GM19351 (cell line): Measurements from ENCODE around the gene ELL2.
"Not testable (repeated sequence)": the region's sequence is repeated elsewhere in the genome, so short reads cannot be mapped to it uniquely, and the experiment has no call there.

Experiments
- ATAC-seq: cut with Tn5 transposase; IDR thresholded peaks from one replicate; pipeline ENCODE4 v1.9.1; 2021; ENCODE audit warnings: mild to moderate bottlenecking, moderate library complexity; ENCODE audit not compliant: unreplicated experiment

ELL2 gene

DNA sequence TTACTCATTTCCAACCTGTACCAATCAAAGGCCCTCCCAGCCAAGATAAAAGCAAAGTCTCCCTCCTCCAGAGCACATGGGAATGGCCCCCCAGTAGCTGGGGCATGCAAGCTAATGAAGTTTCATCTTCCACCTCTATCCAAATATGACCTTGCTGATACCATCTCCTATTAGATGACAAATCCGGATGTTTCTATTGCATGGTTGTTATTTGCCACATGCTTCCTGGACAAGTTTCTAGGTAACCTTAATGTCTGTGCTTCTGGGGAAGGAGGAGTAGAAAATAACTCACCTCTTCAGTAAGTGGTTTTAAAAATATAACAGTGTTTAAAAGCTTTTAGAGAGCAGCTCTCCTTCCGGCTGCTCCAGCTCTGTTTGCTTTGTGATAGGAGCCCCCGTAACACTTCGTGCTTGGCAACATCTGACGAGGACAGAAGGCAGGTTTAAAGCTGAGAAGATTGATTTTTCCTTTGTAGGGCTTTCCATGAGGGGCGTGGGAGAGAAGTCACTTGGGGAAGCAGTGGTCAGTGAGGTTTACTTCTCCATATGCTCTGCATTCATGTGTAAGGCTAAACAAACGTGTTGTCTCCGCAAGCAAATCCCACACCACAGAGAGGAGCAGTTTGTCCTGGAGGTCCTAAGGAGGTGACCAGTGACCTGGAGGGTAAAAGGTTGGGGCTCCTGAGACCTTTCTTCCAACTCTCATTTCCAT, 98.8 kb downstream of the ELL2 start:
- no peak for ATAC-seq

DNA sequence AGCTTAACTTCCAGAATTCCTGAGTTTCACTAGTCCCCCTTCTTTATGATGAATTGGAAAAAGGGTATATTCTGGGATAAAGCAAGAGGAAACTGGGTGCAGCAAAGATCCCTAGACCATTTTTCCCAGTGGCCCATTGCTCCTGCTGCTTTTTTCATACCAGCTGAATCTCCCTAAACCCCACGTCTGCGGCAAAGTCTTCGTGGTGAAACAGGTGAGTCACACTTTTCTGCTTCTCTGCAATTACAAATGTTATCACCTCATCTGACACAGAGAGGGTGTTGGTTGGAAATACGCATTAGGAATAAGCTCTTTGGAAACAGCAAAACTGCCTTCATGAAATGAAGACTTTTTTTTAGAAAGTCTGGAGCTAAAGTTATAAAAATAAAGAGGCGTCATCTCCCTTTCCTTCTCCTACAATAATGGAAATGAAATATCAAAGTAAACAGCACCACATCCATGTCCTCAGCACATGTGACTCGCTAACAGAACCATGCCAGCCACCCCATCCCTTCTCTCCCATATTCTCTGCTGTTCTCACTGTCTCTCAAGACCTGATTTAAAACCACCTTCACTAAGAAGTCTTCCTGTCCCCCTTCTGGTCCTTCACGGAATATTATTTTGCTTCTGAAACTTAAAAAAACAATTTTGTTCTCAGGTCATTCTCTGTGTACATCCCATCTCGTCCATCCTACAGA, 99.6 kb downstream of the ELL2 start:
- no peak for ATAC-seq

DNA sequence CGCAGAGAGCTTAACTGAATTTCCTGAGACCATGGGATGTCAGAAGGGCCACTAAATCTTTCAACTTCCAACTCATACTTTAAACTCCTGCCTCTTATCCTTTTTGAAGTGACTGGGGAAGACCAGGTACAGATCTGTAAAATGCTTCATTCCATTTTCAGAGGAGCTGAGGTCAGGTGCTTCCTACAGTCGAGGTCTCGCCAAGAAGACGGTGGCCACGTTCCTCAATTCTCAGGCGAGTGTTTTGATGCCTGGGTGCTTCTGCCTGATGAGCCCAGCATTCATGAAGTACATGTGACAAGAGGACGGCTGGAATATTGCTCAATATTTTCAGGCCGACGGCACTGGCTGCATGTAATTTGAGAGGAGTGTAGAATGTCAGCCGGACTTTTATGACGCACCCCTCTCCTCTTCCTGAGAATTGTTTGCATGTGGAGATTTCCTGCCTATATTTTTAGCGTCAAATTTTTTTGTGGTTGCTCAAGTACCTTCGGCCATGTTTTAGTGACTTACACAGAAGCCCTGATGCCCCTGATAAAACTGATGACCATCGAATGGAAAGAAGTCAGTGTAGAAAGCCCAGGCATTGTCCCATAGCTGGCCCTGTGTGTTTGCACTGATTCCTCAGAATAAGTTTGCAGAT, 100.3 kb downstream of the ELL2 start:
- no peak for ATAC-seq

DNA sequence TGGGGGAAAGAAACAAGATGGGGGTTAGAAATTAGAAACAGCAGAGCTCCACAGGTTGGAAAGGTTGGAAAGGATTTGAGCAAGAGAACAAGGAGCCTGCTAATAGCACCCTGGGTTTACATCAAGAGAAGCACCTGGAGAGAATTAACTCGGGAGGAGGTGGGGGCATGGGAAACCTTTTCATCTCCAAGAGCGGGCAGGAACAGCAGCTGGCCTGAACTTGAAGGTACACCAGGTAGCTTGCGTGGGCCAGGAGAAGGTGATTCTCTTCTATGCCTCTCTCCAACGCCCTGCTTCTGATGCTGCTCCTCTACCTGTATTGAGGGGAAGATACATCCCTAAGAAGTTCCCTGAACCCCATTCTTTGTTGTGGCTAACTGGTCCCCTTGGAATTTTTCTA, 102.0 kb downstream of the ELL2 start:
- no peak for ATAC-seq

DNA sequence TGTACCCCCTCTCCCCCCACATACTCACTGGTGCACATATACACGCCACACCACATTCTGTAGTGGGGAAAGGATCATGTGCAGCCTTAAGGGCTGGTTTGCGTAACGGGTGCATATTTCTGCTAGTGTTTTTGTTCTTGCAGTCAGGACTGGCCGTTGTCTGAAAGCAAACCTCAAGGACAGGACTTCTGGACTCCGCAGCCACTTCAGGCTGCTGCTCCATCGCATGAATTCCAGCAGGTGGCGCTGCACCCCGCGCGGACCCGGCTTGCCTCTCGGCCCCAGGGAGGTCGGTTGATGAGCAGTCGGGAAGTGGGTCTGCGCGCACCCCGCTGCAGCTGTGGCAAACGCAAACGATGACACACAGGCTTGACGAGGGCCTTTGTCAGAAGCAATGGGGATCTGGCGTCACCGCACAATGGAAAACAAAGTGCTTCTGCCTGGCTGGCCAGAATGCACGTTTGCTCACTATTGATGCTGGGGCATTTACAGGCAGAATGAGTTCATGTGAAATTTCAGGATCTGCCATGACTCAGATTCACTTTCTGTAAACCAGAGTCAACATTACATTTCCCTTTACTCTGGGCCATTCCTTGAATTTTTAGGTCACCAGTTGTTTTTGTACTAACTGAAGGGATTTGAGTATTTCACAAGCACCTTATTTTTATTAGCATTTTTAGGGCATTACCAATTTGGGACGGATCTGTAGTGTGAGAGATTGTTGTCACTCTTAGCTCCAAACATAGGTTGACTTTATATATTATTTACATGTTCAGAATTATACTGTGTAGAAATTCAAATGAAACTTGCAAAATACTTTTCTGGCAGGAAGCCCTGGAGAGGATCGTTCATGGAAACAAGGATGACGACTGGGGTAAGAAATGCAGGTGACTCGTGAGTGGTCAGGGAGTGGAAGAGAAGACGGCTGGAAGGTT, 102.7 kb downstream of the ELL2 start:
- ATAC-seq, result peak; percentile 89

DNA sequence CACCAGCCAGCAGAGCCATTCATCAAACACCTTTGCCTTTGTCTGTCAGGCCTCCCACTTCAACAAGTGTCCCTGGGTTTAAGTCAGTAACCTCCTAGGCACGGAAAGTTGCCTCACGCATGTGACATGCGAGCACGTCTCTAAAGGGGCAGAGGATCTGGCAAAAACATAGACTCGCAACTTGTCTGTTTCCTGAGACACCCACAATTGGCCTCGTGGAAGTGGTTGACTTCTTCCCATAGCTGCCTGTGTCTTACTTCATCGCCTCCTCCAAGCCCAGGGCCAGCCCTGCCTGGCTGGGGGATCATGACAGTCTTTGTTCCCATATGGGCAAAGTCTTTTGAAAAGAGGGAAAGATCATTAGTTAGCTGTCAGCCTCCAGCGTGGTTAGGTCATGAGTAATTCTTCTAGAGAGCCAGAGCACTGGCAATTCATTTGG, 103.6 kb downstream of the ELL2 start:
- ATAC-seq, result no peak

DNA sequence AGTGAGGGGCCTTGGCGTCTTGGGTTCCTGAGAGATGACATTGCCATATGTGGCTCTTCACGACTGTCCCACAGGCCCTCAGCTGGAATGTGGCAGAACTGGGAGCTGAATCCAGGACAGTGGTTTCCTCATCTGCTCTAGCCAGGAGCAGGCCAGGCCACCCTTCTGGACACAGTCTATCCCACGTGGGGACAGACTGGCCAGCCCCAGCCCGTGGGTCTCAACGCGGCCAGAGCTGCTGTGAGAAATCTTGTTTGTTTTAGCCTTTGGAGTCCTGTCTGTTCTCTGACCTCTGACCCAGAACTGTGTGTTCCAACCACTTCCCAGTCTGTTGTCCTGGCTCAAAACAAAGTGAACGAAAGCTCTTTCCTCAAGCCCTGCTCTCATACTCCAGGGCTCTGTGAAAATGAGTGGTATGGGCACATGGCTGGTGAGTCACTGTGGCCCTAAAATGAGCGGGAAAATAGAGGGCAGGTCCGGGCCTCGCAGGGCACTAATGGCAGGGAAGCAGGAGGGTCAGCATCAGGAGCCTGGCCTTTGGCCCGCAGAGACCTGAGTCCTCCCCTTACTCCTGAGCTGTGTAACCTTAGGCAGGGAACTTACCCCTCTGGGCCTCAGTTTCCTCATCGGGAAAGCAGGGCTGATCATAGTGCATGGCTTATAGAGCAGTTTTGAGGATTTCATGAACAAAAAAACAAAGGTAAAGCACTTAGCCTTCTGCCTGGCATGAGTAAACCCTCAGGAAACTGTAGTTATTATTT, 104.3 kb downstream of the ELL2 start:
- ATAC-seq, result no peak

DNA sequence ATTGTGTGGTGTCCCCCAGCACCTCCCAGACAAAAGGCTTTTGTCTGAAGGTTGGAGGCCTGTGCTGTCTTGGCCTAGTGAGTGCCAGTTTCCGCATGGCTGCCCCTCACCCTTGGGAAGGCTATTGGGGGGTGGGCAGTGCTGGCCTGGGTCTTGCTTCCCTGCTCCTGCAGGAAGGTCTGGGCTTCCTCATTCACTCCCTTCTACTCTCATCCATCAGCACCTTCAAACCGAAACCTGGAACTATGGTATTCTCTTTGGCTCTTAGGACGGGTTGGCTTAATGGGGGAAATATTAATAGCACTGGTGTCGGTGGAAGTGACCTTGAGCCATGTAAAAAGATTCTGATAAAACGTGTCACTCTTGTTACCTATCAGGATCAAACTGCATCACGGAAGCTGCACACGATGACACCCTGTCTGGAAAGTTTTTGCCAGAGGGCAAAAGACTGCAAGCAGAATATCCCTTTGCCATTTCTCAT, 105.1 kb downstream of the ELL2 start:
- no peak for ATAC-seq

DNA sequence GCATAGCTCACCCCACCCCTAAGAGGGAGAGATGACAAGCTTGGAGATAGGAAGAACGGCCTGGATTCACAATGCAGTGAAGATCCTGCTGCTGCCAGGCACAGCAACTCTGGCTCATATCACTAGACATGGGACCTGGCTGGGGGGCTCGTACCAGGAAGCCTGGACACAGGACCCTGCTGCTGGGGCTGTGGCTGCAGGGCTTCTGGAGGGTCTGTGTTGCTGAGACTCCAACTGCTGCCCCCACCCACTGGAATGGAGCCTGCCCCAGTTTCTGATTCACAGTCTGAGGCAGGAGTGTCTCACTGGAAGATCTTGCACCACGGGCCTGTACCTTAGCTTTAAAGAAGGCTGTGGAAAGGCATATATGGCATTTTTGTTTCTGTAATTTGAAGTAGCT, 108.2 kb downstream of the ELL2 start:
- ATAC-seq, result no peak

DNA sequence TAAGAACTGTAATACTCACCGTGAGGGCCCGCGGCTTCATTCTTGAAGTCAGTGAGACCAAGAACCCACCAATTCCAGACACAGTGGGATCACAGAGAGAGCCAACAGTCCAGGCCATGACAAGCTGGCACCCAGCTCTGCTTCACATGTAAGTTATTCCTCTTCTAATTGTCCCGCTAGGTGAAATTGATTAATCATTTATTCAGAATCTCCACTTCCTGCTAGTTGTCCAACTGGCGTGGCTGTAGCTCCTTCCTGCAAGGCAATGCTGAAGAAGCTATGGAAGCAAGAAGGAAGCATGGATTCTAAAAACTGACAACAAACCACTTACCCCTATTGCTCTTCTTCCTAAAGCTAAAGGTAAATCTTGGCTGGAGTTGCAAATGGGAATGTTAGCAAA, 109.1 kb downstream of the ELL2 start:
- no peak for ATAC-seq

DNA sequence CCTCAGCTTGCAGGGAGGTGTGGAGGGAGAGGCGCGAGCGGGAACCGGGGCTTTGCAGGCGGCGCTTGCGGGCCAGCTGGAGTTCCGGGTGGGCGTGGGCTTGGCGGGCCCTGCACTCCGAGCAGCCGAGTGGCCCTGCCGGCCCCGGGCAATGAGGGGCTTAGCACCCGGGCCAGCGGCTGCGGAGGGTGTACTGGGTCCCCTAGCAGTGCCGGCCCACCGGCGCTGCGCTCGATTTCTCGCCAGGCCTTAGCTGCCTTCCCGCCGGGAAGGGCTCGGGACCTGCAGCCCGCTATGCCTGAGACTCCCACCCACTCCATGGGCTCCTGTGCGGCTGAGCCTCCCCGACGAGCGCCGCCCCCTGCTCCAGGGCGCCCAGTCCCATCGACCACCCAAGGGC, 110.5 kb downstream of the ELL2 start:
- ATAC-seq, result not testable (repeated sequence)

DNA sequence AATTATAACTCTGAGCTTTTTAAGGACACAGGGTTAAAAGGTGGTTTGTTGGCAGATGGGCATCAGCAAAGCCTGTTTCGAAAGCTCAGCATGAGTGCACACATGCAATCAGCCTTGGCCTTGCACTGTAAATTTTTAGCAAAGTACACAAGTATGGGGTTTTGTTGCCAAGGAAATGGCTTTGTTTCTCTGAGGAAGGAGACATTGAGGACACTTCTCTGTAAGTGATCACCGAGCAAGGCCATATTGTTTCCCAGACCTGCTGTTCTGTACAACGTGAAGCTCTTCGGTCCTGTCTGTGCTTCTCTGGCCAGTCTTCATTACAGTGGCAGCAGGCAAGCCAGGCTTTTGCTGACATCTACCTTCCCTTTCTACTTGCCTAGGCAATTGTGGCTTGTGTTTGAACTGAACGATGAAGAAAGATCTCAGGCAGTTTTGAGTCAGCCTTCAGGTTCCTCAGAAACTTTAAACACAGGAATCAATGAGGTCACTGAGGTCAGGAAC, 111.2 kb downstream of the ELL2 start:
- no peak for ATAC-seq

DNA sequence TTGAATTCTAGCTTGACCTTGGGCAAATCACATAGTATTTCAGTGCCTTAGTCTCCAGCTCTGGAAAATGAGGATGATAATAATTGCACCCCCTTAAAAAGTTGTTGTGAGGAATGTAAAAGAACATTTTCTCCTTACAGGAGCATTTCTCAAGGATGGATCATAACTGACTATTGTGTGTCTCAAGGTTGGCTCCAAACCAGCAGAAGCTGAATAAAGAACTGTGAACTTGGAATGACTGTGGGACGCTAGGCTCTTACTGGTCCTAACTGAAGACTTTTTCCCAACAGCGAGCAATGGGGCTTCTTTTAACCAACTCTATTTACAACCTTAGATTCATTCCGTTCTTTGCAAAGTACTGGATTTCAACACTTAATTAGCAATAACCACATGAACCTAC, 113.0 kb downstream of the ELL2 start:
- no peak for ATAC-seq

DNA sequence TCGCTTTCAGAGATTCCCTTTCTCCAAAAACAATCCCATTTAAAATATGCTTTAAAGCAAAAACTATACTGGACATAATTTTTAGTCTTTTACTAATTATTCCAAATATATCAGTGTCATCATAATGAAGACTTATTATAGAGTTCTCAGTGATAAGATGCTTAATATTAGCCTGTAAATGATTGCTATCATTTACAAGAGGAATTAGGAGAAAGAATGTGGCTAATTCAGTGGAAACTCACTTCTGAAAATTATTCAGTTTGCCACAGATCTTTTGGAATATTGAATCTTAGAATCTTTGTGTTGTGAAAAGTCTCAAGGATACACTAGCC, 114.4 kb downstream of the ELL2 start:
- ATAC-seq, result no peak

DNA sequence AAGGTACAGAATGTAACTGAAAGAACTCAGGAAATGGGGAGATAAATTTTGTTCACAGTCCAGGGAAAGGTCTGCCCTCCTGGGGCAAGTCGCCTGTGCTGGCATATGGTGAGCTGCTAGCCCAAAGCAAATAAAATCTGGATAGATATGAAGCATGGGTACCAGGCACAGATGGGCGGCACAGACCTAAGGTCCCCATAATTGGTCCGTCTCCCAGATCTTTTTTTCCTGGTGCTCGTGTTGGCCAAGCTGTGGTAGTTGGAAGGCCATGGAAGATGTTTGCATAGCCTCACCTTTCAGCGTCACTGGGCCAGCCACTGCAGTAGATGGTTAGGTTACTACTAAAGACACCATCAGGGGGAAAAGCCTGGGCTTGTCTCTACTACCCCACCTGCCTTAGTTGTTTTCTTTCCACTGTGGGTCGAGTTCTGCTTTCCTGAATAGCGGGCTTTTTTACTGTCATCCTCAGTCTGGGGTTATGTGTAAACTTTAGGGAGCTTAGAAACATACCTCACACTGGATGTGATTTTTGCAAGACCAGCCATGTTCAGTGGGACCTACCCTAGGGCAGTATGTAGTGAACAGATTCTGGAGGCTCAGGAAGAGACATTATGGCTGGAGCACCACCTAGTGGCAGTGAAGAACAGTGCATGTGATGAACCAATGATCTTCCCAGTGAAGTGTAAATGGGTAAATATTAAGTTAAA, 114.9 kb downstream of the ELL2 start:
- ATAC-seq, result peak; percentile 59

DNA sequence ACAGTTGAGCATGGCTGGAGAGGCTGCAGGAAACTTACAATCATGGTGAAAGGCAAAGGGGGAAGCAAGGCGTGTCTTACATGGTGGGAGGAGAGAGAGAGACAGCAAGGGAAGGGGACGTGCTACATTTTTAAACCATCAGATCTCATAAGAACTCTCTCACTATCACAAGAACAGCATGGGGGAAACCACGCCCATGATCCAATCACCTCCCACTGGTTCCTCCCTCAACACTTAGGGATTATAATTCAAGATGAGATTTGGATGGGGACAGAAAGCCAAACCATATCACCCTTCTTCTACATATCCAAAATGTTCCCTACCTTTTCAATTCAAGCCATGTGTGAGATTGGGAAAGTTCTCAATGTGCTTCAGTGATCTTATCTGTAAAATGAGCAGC, 116.3 kb downstream of the ELL2 start:
- ATAC-seq, result no peak

DNA sequence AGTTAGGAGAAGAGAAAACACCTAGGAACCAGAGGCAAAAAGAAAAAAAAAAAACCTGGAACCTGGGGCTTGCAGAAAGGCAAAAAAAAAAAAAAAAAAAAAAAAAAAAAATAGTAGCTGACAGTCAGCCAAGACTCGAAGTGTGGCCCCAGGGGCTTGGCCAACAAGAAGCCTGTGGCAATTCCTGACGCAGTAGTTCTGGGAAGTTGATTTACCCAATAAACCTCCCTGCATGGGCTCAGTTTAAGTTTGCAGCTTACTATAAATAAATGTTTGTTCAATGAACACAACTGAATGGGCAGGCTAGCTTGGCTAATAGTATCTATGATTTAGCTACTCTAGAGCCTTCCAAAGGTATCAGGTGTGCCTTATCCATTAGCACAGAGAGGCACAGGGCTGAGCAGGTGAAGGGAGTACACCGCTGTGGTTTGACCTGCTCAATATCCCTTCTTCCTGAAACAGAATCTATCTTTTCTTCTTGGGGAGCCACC, 117.9 kb downstream of the ELL2 start:
- ATAC-seq, result no peak

DNA sequence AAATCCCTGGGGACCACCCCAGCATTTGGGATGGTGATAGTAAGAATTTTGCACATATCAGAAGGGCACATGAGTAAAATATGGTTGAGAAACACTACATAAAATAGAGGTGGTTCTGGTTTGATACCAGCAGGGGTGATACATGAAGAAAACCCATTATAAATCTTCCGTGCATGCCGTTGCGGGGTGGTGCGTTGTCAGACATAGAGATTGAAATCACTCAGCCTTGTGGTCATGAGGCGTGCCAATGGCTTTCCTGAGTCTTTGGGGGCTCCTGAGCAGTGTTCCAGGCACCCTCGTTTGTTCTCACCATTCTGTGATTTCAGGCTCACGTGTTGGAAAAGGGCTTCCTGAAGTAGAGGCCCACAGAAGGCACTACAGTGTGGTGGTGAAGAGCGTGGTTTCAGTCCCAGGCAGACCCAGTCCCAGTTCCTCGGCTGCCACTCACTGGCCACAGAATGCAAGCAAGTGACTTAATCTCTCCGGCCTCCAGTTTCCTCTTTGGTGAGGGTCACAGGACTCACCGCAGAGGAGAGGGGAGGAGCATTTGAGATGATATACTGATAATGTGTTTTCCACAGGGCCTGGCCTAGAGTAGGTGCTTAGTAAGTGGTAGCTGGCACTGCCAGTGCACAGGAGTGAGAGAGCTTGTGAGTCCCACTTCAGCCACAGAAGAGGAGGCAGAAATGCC, 118.7 kb downstream of the ELL2 start:
- peak; percentile 92 for ATAC-seq
